GM19463 (cell line): Measurements from ENCODE around the gene RBBP8NL.

Source experiments
- ATAC-seq: cut with Tn5 transposase; IDR thresholded peaks from one replicate; pipeline ENCODE4 v1.9.1; 2021; ENCODE audit warnings: mild to moderate bottlenecking, moderate library complexity; ENCODE audit not compliant: unreplicated experiment

Gene RBBP8NL, protein sequence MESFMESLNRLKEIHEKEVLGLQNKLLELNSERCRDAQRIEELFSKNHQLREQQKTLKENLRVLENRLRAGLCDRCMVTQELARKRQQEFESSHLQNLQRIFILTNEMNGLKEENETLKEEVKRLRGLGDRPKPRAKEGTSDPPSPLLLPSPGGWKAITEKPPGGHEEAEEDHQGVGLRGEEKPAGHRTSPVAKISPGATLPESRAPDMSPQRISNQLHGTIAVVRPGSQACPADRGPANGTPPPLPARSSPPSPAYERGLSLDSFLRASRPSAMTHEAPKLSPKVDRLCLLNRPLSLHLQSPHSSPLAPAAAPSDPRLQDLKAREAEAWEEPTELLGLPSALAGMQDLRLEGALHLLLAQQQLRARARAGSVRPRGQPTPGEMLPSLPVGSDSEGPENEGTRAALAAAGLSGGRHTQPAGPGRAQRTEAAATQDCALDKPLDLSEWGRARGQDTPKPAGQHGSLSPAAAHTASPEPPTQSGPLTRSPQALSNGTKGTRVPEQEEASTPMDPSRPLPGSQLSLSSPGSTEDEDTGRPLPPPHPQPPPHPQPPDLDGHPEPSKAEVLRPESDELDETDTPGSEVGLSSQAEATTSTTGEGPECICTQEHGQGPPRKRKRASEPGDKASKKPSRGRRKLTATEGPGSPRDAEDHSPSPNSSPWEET

DNA sequence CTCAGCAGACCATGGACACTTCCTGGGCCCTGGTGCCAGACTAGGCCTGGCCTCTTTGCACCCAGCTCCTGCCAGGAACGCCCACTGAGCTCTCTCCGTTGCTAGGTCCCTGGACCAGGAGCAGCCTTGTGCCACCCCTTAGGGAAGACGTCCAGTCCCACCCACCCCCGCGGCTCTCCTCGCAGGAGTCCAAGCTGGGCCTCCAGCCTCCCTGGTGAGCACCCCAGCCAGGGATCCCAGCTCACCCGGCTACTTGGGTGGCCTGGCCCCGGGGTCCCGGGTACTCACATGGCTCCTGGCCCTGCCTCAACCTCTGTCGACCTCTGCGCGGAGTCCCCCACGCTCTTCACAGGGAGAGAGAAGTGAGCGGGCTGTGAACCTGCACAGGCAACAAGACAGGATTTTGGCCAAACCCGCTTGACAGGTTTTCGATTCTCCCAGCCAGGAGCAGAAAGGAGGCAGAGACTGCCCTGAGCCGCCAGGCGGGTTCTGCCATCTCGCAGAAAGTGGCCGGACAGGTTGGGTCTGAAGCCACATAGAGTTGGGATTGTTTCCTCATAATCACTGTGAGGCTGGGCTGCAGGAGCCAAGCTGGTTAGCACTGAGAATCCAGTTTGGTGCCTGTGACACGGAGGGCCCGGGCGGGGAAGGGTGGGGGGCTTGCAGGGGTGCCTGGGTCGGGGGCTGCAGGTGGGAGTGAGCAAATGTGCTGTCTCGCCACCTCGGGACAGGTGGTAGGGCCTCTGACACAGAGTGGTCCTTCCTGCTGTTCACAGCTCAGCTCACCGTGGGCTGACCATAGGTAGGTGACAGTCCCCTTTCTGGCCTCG is at the start of gene RBBP8NL:
Gene RBBP8NL, minus strand, starts transcription at position 368 of the 830 bp plus-strand sequence. CDS start 7,892 bp downstream, outside the sequence.
- no peak for ATAC-seq

DNA sequence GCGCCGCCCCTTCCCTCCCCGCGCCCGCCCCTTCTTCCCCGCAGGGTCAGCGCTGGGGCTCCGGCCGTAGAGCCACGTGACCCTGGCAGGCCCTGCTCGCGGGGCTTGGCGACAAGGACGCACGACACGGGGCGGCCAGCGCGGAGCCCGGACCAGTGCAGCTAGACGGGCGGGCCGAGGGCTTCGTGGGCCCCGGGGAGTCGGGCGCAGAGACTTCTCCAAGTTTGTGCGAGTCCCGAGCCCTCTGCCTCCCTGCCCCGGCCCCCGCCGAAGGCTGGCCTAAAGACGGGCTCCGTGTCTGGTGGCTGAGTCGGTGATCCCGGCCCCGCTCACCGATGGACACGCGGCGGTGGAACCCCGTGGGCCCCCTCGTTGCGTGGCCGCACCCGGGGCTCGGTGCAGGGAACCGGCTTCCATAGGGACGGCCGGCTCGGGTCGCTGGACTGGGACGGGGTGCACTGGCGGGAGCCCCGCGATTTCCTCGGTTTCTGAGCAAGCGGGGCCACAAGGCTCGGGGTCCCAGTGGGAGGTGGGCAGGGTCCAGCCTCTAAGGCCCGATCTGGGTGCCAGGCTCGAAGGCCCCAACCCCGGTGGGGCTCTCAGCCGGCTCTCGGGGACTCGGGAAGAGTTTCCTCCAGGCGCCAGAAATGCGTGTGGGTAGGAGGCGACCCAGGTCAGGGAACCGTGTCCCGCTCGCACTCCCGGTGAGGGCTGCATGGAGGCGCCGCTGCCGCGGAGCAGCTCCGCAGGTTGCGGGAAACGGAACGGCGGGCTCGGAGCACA is 48.9 kb upstream of the RBBP8NL start:
- ATAC-seq: no peak

- no peak for ATAC-seq
Measured at GRCh38 chr20:62475772-62476055, 48.4 kb upstream of the RBBP8NL start, which contains the start of gene GATA5. Gene GATA5, minus strand, starts transcription at chr20:62475995. Its CDS starts 474 bp downstream, at chr20:62475521.

DNA sequence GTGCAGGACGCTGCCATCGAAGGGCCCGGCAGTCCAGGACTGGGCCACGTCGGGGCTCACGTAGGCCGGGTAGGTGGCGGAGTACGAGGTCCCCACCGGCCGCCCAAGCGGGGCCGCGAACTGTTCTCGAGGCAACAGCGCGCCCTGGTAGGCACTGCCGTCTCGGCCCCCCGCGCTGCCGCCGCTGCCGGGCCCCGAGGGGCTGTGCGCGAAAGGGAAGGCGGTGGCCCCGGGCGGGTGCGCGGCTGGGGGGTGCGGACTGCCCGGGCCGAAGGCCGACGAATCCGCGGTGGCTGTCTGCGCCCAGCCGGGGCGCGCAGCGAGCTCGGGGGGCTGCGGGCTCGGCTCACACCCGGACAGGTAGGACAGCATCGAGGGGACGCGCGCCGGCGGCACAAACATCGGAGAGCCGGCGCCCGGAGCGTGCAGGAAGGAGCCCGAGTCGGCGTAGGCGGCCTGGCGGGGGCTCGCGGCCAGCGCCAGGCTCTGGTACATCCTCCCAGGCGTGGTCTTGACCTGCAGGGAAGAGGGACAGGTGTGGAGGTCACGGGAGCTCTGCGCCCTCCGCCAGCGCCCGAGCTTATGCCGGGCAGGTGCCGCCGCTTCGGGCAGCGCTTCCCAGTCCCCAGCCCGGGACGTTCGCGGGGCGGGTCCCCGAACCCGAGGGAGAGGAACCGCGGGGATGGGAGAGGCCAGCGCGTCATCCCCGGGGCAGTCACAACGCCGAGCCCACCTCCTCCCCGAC is 47.9 kb upstream of the RBBP8NL start:
- ATAC-seq: no peak

DNA sequence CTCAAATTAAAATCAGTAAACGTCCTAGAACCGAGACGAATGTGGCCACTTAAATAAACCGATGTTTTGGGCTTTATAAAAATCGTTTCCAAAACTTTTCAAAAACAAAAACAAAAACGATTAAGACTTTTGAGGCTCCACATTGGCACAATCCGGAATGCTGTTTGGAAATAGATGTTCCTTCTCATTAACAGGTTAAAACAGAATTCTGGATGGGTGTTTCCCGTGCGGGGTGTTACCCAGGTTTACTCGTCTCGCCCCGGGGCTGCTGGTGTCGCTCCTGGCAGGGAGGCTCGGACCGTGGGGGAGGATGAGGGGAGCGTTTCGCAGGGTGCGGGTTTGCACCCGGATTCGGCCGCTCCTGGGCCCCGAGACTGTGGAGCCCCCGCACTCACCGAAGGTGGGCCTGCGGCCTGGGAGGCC is 47.3 kb upstream of the RBBP8NL start:
- ATAC-seq: no peak

GRCh38 chr20:62473717-62474603 is 46.6 kb upstream of the RBBP8NL start:
- ATAC-seq: no peak

- ATAC-seq: no peak
Measured at GRCh38 chr20:62472941-62473585, 45.7 kb upstream of the RBBP8NL start.

DNA sequence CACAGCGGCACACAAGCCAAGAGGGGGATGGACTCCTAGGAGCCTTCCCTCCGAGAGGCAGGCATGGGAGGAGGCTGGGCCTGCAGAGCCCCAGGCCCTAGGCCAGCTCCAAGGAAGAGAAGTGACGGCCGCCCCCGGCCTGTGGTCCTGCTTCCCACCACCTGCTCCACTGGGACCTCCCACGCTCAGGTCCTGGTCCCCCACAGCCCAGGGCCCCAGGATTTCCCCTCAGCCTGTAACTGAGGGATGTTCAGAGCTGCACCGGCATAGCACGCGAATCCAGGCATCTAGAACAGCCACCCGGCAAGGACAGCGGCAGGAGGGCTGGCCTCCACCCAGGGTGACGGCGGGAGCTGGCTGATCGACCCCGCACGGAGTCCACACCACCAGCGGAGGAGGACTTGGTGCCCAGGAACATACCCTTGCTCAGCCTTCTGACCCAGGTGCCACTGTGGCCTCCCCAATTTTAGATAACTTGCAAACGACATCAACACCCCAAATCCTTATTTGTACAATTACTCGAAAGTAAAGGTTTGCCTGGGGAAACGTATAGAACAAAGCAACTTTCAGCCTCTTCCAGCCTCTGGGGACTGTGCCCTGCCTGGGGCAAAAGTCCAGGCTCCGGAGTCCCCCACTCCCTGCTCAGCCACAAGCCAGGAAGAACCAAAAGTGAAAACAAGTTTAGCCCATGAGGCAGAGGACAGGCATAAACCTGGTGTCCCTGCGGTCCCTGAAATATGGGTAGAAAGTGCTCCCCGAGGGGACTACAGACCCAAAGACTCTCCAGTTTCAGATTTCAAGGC is 45.0 kb upstream of the RBBP8NL start:
- no peak for ATAC-seq

DNA sequence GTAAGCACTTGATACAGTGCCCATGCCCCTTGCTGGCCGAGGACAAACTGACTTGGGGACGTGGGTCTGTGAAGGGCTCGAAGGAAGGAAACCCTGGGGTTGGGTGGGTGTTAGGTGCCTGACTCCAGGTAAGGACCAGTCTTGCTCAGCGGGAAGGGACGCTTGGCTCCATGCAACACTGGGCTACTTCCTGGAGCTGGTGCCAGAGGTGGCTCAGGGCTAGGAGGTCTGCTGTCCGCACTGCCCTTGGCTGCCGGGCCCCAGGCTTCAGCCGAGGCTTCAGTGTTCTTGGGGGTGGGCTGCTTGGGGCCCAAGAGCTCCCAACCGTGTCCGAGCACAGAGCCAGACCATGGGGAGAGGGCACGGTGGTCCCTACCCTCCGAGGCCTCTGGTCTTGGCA is 43.1 kb upstream of the RBBP8NL start:
- ATAC-seq: no peak

DNA sequence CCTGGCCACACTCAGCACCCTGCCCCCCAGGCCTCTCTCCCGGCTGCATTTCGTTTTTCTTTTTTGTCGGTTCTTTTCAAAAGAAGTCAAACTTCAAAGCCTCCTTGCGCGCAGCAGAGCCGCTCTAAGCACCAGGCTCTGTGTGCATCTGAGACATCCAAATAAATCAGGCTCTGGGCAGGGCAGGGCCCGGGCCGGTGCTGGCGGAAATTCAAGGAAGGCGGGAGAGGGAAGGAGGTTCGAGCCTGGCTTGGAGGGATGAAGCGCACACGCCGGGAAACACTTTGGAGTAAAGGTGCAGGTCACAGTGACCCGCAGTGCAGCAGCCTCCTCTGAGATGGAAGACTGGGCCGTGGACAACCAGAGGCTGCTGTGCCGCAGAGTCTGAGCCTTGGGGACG is 42.7 kb upstream of the RBBP8NL start:
- no peak for ATAC-seq

- no peak for ATAC-seq
Measured at GRCh38 chr20:62469352-62469751, 42.0 kb upstream of the RBBP8NL start.

DNA sequence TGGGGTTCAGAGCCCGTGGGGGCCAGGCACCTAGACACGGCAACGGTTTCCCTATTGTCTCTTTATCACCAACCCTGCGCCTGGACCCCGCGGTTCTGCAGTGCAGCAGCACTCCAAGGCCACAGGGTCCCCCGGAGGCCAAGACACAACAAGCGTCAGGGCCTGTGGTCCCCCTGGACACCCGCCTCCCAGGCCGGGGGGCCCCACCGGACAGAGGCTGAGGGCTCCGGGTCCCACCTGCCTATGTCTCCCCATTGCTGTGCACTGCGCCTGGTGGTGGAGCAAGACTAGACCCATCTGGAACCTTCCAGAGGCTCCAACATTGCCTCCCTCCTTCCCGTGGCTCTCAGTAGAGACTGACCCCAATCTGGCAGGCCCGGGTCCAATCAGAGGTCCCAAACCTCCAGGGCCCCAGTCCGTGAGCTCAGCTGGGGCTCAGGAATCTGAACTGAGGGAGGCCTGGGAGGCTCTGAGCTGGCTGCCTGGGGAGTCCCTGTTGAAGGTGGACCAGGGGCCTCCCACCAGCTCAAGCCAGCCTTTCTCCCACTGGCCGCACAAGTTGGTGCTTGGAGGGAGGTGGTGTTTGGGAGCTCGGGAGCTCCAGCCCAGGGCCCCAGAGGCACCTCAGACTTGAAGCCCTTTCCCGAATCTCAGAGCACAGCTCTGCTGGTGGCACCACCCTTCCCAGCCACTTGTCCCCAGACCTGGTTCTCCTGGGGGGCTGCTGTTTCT is 39.6 kb upstream of the RBBP8NL start:
- no peak for ATAC-seq

GRCh38 chr20:62466072-62466760 is 38.9 kb upstream of the RBBP8NL start:
- ATAC-seq: no peak

- no peak for ATAC-seq
Measured at GRCh38 chr20:62464990-62465389, 37.7 kb upstream of the RBBP8NL start.

DNA sequence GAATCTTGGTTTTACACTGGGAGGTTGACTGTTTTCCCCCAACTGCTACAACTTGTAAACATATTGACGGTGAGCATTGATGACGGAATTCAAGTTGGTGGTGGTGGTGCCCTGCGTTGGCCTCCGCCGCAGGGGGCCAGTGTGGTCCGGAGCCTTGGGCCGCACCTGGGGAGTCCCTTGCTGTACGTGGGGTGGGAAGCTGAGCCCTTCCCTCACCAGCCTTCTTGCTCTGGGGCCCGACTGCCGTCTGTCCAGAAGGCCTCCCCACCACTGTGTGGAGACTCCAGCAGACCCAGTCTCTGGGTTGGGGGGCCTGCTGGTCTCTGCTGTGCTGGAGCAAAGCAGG is 37.1 kb upstream of the RBBP8NL start:
- ATAC-seq: no peak

- ATAC-seq: no peak
Measured at GRCh38 chr20:62463651-62464424, 36.5 kb upstream of the RBBP8NL start.
